ENCODE results near the gene TSPEAR.

- no peak for TF ChIP-seq CTCF (IDR thresholded peaks at IDR 0.05)
- no peak for TF ChIP-seq POLR2A (IDR thresholded peaks at IDR 0.05)
These were observed 38.6 kb upstream of the TSPEAR start for GRCh38 chr21:44749759-44750674.

Data from right lobe of liver (tissue), 4 donors.